ENCODE results near the gene NECTIN4.

NECTIN4 gene

GRCh38 chr1:161086457-161086856, 2.9 kb downstream of the NECTIN4 start:
- no peak overlapping the region for H3K4me3 ChIP-seq (ENCODE audit: low read length)

GRCh38 chr1:161085165-161085564, 4.2 kb downstream of the NECTIN4 start:
- H3K4me3 ChIP-seq (ENCODE audit: low read length), result no peak overlapping the region
- H3K36me3 ChIP-seq (ENCODE audit: control insufficient read depth, insufficient read depth, low read length), result no peaks in the 10 kb centered on the region
- no peaks in the 10 kb centered on the region for H3K4me1 ChIP-seq (ENCODE audit: control insufficient read depth, insufficient read depth, low read length)
- no peak overlapping the region for H3K27ac ChIP-seq (ENCODE audit: low read depth, low read length)
- no peaks in the 10 kb centered on the region for H3K27me3 ChIP-seq (ENCODE audit: control insufficient read depth, insufficient read depth, low read length)
- H3K9ac ChIP-seq (ENCODE audit: low read length), result no peak overlapping the region

More at GRCh38 chr1:161086457-161086856, 2.9 kb downstream of the NECTIN4 start:
- H3K27me3 ChIP-seq (ENCODE audit: control insufficient read depth, insufficient read depth, low read length), result no peaks in the 10 kb centered on the region
- H3K27ac ChIP-seq (ENCODE audit: low read depth, low read length), result no peak overlapping the region
- H3K36me3 ChIP-seq (ENCODE audit: control insufficient read depth, insufficient read depth, low read length), result no peaks in the 10 kb centered on the region
- no peak overlapping the region for H3K9ac ChIP-seq (ENCODE audit: low read length)
- H3K4me1 ChIP-seq (ENCODE audit: control insufficient read depth, insufficient read depth, low read length), result no peaks in the 10 kb centered on the region

GRCh38 chr1:161084597-161084988, 4.8 kb downstream of the NECTIN4 start:
- Histone ChIP-seq H3K36me3 (ENCODE audit: control insufficient read depth, insufficient read depth, low read length) (no peaks in the 10 kb centered on the region), H3K9ac (ENCODE audit: low read length) (no peak overlapping the region), H3K4me1 (ENCODE audit: control insufficient read depth, insufficient read depth, low read length) (no peaks in the 10 kb centered on the region), H3K27ac (ENCODE audit: low read depth, low read length) (no peak overlapping the region), H3K4me3 (ENCODE audit: low read length) (no peak overlapping the region), H3K27me3 (ENCODE audit: control insufficient read depth, insufficient read depth, low read length) (no peaks in the 10 kb centered on the region)

DNA sequence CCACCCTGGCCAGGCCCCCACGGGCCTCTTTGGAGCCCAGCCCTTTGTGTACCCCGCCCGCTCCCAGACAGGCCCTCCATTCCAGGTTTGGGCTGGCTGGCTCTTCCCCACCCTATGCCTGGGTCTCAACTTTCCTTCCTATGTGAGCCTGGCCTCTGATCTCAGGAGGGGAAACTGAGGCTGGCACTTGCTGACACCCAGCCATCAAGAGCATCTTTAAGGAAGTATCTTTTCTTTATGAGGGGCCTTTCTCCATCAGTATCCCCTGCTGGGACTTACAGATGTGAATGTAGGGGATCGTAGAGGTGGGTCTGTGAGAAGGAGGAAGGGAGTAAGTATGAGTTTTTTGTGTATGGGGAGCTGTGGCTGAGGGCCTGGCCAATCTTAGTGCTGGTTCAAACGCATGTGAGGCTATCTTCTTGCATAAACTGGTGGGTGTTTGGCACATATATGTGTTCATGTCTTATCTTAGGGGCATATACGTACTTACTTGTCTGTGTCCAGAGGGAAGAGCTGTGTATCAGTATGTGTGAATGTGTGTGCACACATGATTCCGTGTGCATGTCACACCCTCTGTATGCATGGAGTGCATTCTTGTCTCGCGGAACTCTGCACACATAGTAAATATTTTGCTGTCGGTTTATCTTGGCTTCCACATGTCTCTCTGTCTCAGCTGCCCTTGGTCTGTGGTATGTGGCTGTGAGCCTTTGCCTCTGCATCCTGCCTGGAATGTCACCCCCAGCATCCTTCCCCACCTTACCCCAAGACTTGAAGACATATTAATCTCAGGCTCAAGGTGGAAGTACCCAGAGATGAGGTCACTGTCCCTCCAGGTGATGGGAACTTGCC, 5.4 kb downstream of the NECTIN4 start:
- H3K27me3 ChIP-seq (ENCODE audit: control insufficient read depth, insufficient read depth, low read length), result no peaks in the 10 kb centered on the region
- H3K36me3 ChIP-seq (ENCODE audit: control insufficient read depth, insufficient read depth, low read length), result no peaks in the 10 kb centered on the region
- H3K27ac ChIP-seq (ENCODE audit: low read depth, low read length), result no peak overlapping the region
- H3K9ac ChIP-seq (ENCODE audit: low read length), result no peak overlapping the region
- no peaks in the 10 kb centered on the region for H3K4me1 ChIP-seq (ENCODE audit: control insufficient read depth, insufficient read depth, low read length)
- H3K4me3 ChIP-seq (ENCODE audit: low read length), result no peak overlapping the region

- Histone ChIP-seq H3K27ac (ENCODE audit: low read depth, low read length) (no peak overlapping the region), H3K36me3 (ENCODE audit: control insufficient read depth, insufficient read depth, low read length) (no peaks in the 10 kb centered on the region), H3K4me1 (ENCODE audit: control insufficient read depth, insufficient read depth, low read length) (no peaks in the 10 kb centered on the region), H3K9ac (ENCODE audit: low read length) (no peak overlapping the region), H3K27me3 (ENCODE audit: control insufficient read depth, insufficient read depth, low read length) (no peaks in the 10 kb centered on the region), H3K4me3 (ENCODE audit: low read length) (no peak overlapping the region)
Measured at GRCh38 chr1:161082996-161083747, 6.2 kb downstream of the NECTIN4 start.

- H3K27me3 ChIP-seq (ENCODE audit: control insufficient read depth, insufficient read depth, low read length), result no peaks in the 10 kb centered on the region
- H3K9ac ChIP-seq (ENCODE audit: low read length), result no peak overlapping the region
- H3K4me1 ChIP-seq (ENCODE audit: control insufficient read depth, insufficient read depth, low read length), result no peaks in the 10 kb centered on the region
- H3K36me3 ChIP-seq (ENCODE audit: control insufficient read depth, insufficient read depth, low read length), result no peaks in the 10 kb centered on the region
- no peak overlapping the region for H3K4me3 ChIP-seq (ENCODE audit: low read length)
- no peak overlapping the region for H3K27ac ChIP-seq (ENCODE audit: low read depth, low read length)
Measured at GRCh38 chr1:161082483-161082882, 6.9 kb downstream of the NECTIN4 start.

DNA sequence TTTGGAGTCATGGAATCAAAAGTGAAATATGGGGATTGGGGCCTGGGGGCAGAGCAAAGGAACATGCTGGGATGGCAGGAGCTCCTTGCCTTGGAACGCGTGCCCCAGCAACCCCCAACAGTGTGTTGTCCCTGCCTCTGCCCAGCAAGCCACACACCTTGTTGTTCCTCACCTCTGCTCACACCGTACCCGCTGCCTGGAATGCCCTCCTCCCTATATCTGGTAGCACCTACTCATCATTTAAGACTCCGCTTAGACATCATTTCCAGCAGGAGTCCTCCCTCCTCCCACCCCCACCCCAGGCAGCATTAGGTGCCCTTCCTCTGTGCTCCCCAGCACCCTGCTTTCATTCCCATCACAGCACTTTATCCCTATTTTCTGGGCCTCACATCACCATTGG, 7.8 kb downstream of the NECTIN4 start:
- Histone ChIP-seq H3K9ac (ENCODE audit: low read length) (no peak overlapping the region), H3K4me1 (ENCODE audit: control insufficient read depth, insufficient read depth, low read length) (no peaks in the 10 kb centered on the region), H3K4me3 (ENCODE audit: low read length) (no peak overlapping the region), H3K36me3 (ENCODE audit: control insufficient read depth, insufficient read depth, low read length) (no peaks in the 10 kb centered on the region), H3K27ac (ENCODE audit: low read depth, low read length) (no peak overlapping the region), H3K27me3 (ENCODE audit: control insufficient read depth, insufficient read depth, low read length) (no peaks in the 10 kb centered on the region)

GRCh38 chr1:161080441-161081405, 8.6 kb downstream of the NECTIN4 start:
- Histone ChIP-seq H3K9ac (ENCODE audit: low read length) (no peak overlapping the region), H3K27ac (ENCODE audit: low read depth, low read length) (no peak overlapping the region), H3K4me3 (ENCODE audit: low read length) (no peak overlapping the region), H3K4me1 (ENCODE audit: control insufficient read depth, insufficient read depth, low read length) (no peaks in the 10 kb centered on the region), H3K36me3 (ENCODE audit: control insufficient read depth, insufficient read depth, low read length) (no peaks in the 10 kb centered on the region), H3K27me3 (ENCODE audit: control insufficient read depth, insufficient read depth, low read length) (no peaks in the 10 kb centered on the region)

GRCh38 chr1:161079436-161080110, 9.8 kb downstream of the NECTIN4 start:
- Histone ChIP-seq H3K27ac (ENCODE audit: low read depth, low read length) (no peak overlapping the region), H3K4me3 (ENCODE audit: low read length) (no peak overlapping the region), H3K27me3 (ENCODE audit: control insufficient read depth, insufficient read depth, low read length) (no peaks in the 10 kb centered on the region), H3K9ac (ENCODE audit: low read length) (no peak overlapping the region), H3K36me3 (ENCODE audit: control insufficient read depth, insufficient read depth, low read length) (no peaks in the 10 kb centered on the region), H3K4me1 (ENCODE audit: control insufficient read depth, insufficient read depth, low read length) (no peaks in the 10 kb centered on the region)

GRCh38 chr1:161077426-161077825, 11.9 kb downstream of the NECTIN4 start:
- Histone ChIP-seq H3K27me3 (ENCODE audit: control insufficient read depth, insufficient read depth, low read length) (no peaks in the 10 kb centered on the region), H3K9ac (ENCODE audit: low read length) (no peak overlapping the region), H3K36me3 (ENCODE audit: control insufficient read depth, insufficient read depth, low read length) (no peaks in the 10 kb centered on the region), H3K4me3 (ENCODE audit: low read length) (no peak overlapping the region), H3K4me1 (ENCODE audit: control insufficient read depth, insufficient read depth, low read length) (no peaks in the 10 kb centered on the region), H3K27ac (ENCODE audit: low read depth, low read length) (no peak overlapping the region)

GRCh38 chr1:161076410-161076809, 12.9 kb downstream of the NECTIN4 start:
- H3K27me3 ChIP-seq (ENCODE audit: control insufficient read depth, insufficient read depth, low read length), result no peaks in the 10 kb centered on the region

More at GRCh38 chr1:161076410-161076809, 12.9 kb downstream of the NECTIN4 start:
- Histone ChIP-seq H3K27ac (ENCODE audit: low read depth, low read length) (no peak overlapping the region), H3K4me3 (ENCODE audit: low read length) (no peak overlapping the region), H3K36me3 (ENCODE audit: control insufficient read depth, insufficient read depth, low read length) (no peaks in the 10 kb centered on the region), H3K9ac (ENCODE audit: low read length) (no peak overlapping the region), H3K4me1 (ENCODE audit: control insufficient read depth, insufficient read depth, low read length) (no peaks in the 10 kb centered on the region)
